Gastrocnemius medialis (tissue), 4 donors: ENCODE data around the gene FAM118B. TPM values are rescaled to one million over a fixed set of nuclear protein-coding genes. Genes with fewer than 3 reads are reported as not detected.

Experiments
- ATAC-seq, 2 donors: fragments of 150-250 bp; one replicate each; pipeline ENCODE4 v1.9.1; 2016
- DNase-seq, 2 donors: peaks; one replicate each; pipeline ENCODE4 v3.0.0-alpha.2; 2019
- H3K27ac ChIP-seq, 4 donors: fragments of 200-600 bp; sonication (generic); 1 replicate in 1 of 4; 2 replicates in 3 of 4; pipeline ENCODE4 v1.5.1; 2016 to 2018; ENCODE audit warnings: mild to moderate bottlenecking in 2 of 4, moderate library complexity in 1 of 4
- H3K27me3 ChIP-seq, 3 donors: fragments of 200-600 bp; sonication (generic) in 2 of 3; 1 replicate in 1 of 3; 2 replicates in 2 of 3; pipeline versions ENCODE4 v1.5.1 to v1.6.0; 2016 to 2019; ENCODE audit warnings: mild to moderate bottlenecking in 1 of 3, moderate library complexity in 1 of 3
- H3K36me3 ChIP-seq, 2 donors: fragments of 200-600 bp; sonication (generic) in 1 of 2; one replicate each; pipeline ENCODE4 v1.5.1; 2017 to 2018
- H3K4me1 ChIP-seq, 2 donors: fragments of 200-600 bp; sonication (generic) in 1 of 2; one replicate each; pipeline ENCODE4 v1.5.1; 2016 to 2017; ENCODE audit warnings: mild to moderate bottlenecking in 2 of 2
- H3K4me3 ChIP-seq, 4 donors: fragments of 200-600 bp; sonication (generic) in 3 of 4; 1 replicate in 1 of 4; 2 replicates in 3 of 4; pipeline ENCODE4 v1.5.1; 2016 to 2019; ENCODE audit warnings: mild to moderate bottlenecking in 2 of 4
- H3K9me3 ChIP-seq, 3 donors: fragments of 200-600 bp; sonication (generic) in 2 of 3; 1 replicate in 1 of 3; 2 replicates in 2 of 3; pipeline ENCODE4 v1.5.1; 2016 to 2019
- CTCF ChIP-seq, 5 experiments: fragments of 450-650 bp in 3 of 5; fragments of 200-600 bp in 2 of 5; sonication (generic) in 2 of 5; IDR thresholded peaks in 4 of 5; conservative IDR thresholded peaks in 1 of 5; 1 replicate in 4 of 5; 2 replicates in 1 of 5; pipeline ENCODE4 v1.5.1; 2016 to 2019; ENCODE audit warnings: antibody characterized with exemption in 5 of 5, mild to moderate bottlenecking in 3 of 5, moderate library complexity in 3 of 5
- POLR2A ChIP-seq, 2 donors: fragments of 450-650 bp; IDR thresholded peaks; one replicate each; pipeline ENCODE4 v1.6.1; 2017; ENCODE audit warnings: antibody characterized with exemption in 2 of 2, mild to moderate bottlenecking in 2 of 2, moderate library complexity in 2 of 2
- in situ Hi-C, 4 donors: fragments of 200-750 bp; cut with MboI; loops; one replicate each; pipeline versions ENCODE4 v1.15.0 to v1.8.0; 2017; ENCODE audit warnings: low sequenced_read_pairs in 4 of 4
- intact Hi-C: fragments of 100-400 bp; cut with DNase I; formaldehyde crosslinking; loops from one replicate; pipeline ENCODE4 v1.15.1; 2023; ENCODE audit warnings: low total_unique reads
- total RNA-seq, 4 donors: library from RNA; depleted of rRNA; stranded (reverse); fragments of >200 nt; gene quantifications; one replicate each; pipeline versions ENCODE4 v1.1.0 to v1.2.3, GENCODE V29; 2016

Gene FAM118B
- total RNA-seq, 4 donors from 2014 or later: 13.6 to 32.2 (median 23.2) TPM

GRCh38 chr11:126256216-126256615 lies 44.6 kb downstream of the FAM118B start:
- ATAC-seq (peak; percentile 35 to 54), DNase-seq (no peak)
- H3K27me3 ChIP-seq: no peaks in the 10 kb centered on the region
- peak overlapping the region; percentile 39 to 60 (median 52) for H3K27ac ChIP-seq
- TF ChIP-seq POLR2A (IDR thresholded peaks at IDR 0.05) (no peak), CTCF (IDR thresholded peaks at IDR 0.05 in 4 of 5, conservative IDR thresholded peaks at IDR 0.05 in 1 of 5) (no peak)
- in situ Hi-C loops: no loop called here
- intact Hi-C loops: no loop called here
- H3K36me3 ChIP-seq: peaks cover 0 to 33% of the 10 kb centered on the region in 2 donors
- H3K4me3 ChIP-seq: no peak overlapping the region
- peaks cover 13 to 14% of the 10 kb centered on the region in 2 donors for H3K4me1 ChIP-seq
- H3K9me3 ChIP-seq: no peaks in the 10 kb centered on the region

DNA sequence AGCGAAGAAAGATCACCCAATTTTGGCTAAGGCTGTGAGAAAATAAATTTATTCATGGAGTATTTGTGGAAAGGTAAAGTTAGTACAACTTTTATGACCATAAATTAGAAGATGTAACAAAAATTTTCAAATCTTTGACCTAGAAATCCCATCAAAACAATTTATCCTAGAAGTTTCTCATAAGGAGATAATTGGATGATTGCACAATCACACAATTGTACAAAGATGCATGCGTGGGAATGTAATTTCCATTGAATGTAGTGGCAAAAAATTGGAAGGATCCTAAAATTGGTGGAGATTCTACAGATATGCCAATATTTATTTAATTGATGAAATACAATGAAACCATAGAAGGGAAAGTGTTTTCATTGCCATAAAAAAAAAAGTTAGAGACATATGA lies 45.6 kb downstream of the FAM118B start:
- H3K27me3 ChIP-seq: no peaks in the 10 kb centered on the region
- no peaks in the 10 kb centered on the region for H3K9me3 ChIP-seq
- ATAC-seq (no peak), DNase-seq (no peak)
- in situ Hi-C loops: no loop called here
- H3K36me3 ChIP-seq: peaks cover 0 to 38% of the 10 kb centered on the region in 2 donors
- intact Hi-C loops: no loop called here
- peaks cover 13 to 14% of the 10 kb centered on the region in 2 donors for H3K4me1 ChIP-seq
- no peak overlapping the region for H3K4me3 ChIP-seq
- peak overlapping the region in 1 of 4 donors; percentile 58 for H3K27ac ChIP-seq
- no peak for TF ChIP-seq POLR2A (IDR thresholded peaks at IDR 0.05)
- TF ChIP-seq CTCF (IDR thresholded peaks at IDR 0.05 in 4 of 5, conservative IDR thresholded peaks at IDR 0.05 in 1 of 5): no peak

- H3K27ac ChIP-seq: no peak overlapping the region
- H3K4me1 ChIP-seq: peaks cover 13 to 14% of the 10 kb centered on the region in 2 donors
- H3K4me3 ChIP-seq: no peak overlapping the region
- no peak for DNase-seq
- in situ Hi-C loops: no loop called here
- no peaks in the 10 kb centered on the region for H3K27me3 ChIP-seq
- peaks cover 0 to 44% of the 10 kb centered on the region in 2 donors for H3K36me3 ChIP-seq
- H3K9me3 ChIP-seq: no peaks in the 10 kb centered on the region
- TF ChIP-seq CTCF (IDR thresholded peaks at IDR 0.05 in 4 of 5, conservative IDR thresholded peaks at IDR 0.05 in 1 of 5) (no peak), POLR2A (IDR thresholded peaks at IDR 0.05) (no peak)
- no peak for ATAC-seq
- intact Hi-C loops: no loop called here
Measured at GRCh38 chr11:126257764-126258163, 46.2 kb downstream of the FAM118B start.

DNA sequence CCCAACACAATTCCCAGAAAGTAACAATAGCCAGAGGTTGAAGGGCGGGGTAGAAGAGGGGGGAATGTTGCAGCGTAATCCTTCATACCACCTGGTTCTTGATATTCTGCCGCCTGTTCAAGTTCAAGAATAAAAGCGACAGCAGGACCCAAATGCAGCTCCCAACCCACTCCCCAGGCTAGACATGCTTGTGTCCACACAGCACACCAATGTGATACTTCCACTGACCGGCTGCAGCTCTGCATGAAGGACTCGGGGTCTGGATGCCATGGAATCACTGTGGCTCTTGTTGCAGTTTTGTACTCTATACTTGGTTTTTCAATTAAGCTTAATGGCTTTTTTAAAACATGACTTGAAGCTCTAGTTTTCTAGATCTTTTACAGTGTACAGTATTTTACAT lies 50.6 kb downstream of the FAM118B start:
- in situ Hi-C loops (no loop called here), intact Hi-C loops (no loop called here)
- Histone ChIP-seq H3K4me1 (peaks cover 4 to 7% of the 10 kb centered on the region in 2 donors), H3K27ac (no peak overlapping the region), H3K36me3 (peaks cover 0 to 67% of the 10 kb centered on the region in 2 donors), H3K9me3 (no peaks in the 10 kb centered on the region), H3K4me3 (no peak overlapping the region), H3K27me3 (no peaks in the 10 kb centered on the region)
- no peak for DNase-seq
- TF ChIP-seq POLR2A (IDR thresholded peaks at IDR 0.05) (no peak), CTCF (IDR thresholded peaks at IDR 0.05 in 4 of 5, conservative IDR thresholded peaks at IDR 0.05 in 1 of 5) (no peak)
- no peak for ATAC-seq

DNA sequence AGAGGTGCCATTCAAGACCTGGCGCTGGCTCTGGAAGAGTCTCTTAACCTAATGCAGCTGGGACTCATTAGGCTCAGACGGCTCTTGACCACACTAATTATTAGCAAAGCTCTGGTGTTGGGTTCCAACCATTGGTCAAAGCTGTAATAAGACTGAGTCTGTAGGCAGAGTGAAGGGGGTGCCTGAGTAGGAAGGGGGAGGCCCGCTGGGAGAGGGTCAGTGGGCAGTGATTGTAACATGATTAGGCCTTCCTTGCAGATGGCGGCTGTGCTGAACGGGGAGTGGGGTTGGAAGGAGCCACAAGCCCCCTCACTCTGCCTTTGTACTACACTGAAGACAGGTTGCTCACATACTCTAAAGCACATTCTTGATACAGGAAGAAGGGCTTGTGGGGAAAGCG lies 51.9 kb downstream of the FAM118B start:
- no peak for DNase-seq
- Histone ChIP-seq H3K36me3 (peaks cover 0 to 66% of the 10 kb centered on the region in 2 donors), H3K9me3 (no peaks in the 10 kb centered on the region), H3K27ac (no peak overlapping the region), H3K4me1 (peaks cover 13 to 17% of the 10 kb centered on the region in 2 donors), H3K4me3 (no peak overlapping the region), H3K27me3 (no peaks in the 10 kb centered on the region)
- TF ChIP-seq POLR2A (IDR thresholded peaks at IDR 0.05): no peak
- no peak for TF ChIP-seq CTCF (IDR thresholded peaks at IDR 0.05 in 4 of 5, conservative IDR thresholded peaks at IDR 0.05 in 1 of 5)
- intact Hi-C loops: no loop called here
- in situ Hi-C loops: no loop called here
- no peak for ATAC-seq
